HG02943 (cell line): ENCODE data around the gene XDH.

Experiments used
- ATAC-seq: cut with Tn5 transposase; IDR thresholded peaks from one replicate; pipeline ENCODE4 v1.9.1; 2021; ENCODE audit warnings: mild to moderate bottlenecking, low read depth, moderate library complexity; ENCODE audit not compliant: unreplicated experiment

XDH gene

DNA sequence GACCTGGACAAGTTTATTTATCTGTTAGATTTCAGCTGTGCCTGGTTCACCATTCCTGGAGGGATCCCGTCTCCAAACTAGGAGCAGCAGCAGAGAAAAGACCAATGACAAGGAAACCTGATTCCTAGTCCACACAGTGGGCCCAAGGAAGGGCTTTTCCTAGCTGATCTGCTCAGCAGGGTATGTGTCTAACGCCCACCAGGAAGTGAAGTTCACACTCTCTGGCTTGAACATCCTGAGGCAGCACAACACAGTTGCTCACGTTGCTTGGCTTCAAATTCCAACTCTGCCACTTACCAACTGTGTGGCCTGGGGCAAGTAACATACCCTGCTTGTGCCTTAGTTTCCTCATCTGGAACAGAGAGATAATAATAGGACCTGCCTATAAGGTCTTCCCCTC lies 42.9 kb downstream of the XDH start:
- no peak for ATAC-seq

GRCh38 chr2:31366733-31367132 lies 47.8 kb downstream of the XDH start:
- ATAC-seq: no peak

DNA sequence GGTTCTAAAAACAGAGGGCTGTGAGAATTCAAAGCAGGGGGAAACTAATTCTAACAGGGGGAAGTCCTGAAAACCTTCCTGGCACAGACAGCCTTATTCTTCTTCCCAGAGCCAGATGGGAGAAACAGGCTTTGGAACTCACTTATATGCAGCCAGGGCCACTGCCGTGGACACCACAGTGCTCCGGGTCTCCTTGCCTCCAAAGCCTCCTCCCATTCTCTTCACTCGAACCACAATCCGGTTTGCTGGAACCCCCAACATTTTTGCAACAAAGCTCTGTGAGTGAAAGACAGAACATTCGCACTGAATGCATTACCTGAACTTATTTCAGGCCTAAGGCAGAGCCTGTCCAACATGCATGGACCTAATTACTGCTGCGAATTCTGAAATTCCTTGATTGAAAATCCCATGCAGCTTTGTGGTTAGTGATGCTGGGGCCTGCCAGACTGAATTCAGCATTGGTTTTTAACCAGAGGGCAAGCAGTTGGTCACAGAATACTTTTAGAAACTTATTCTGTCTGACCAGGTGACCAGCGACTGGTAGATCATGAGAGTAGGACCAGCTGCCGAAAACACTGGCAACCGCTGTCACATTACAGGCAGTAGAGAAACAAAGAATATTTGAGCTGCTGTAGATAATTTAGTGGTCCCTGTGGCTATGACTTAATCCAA lies 48.6 kb downstream of the XDH start:
- no peak for ATAC-seq

DNA sequence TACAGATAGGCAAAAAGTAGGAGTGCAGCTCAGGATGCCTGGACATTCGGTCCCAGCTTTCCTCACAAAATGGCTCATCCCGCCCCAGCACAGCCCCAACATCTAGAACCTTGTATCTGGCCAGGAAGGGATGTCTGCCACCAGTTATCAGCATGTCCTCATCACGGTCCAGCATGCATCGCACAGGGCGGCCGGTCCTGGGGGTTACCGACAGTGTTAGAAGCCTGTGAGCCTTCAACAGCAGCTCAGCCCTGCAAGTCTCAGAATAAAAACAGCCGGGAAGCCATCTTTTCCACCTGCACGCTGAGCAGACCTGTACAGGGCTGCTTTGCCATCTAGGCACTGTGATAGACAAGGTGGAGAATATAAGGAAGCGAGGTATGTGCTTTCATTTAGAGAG lies 49.2 kb downstream of the XDH start:
- ATAC-seq: no peak

GRCh38 chr2:31363956-31364750 lies 50.4 kb downstream of the XDH start:
- no peak for ATAC-seq

GRCh38 chr2:31362581-31362980 lies 52.0 kb downstream of the XDH start:
- ATAC-seq: no peak

DNA sequence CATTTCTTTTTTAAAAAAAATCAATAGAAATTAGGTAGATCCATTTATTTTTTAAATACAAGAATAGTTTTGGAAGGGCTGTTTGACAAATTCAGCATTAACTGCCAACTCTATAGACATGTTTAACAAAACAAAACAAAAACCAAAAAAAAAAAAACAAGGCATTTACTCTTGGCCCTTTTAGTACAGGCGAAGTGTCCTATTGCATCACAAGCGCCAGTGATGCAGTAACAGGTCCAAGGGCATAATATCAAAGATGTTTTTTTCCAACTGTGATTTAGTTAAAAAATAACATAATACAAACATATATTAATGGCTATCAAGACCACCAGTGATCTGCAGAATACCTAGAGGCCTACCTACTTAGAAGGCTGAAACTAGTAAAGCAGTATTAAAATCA lies 55.3 kb downstream of the XDH start:
- ATAC-seq: no peak

- no peak for ATAC-seq
Observed at GRCh38 chr2:31354837-31355236, 59.7 kb downstream of the XDH start.

GRCh38 chr2:31353179-31353578 lies 61.4 kb downstream of the XDH start:
- ATAC-seq: no peak

DNA sequence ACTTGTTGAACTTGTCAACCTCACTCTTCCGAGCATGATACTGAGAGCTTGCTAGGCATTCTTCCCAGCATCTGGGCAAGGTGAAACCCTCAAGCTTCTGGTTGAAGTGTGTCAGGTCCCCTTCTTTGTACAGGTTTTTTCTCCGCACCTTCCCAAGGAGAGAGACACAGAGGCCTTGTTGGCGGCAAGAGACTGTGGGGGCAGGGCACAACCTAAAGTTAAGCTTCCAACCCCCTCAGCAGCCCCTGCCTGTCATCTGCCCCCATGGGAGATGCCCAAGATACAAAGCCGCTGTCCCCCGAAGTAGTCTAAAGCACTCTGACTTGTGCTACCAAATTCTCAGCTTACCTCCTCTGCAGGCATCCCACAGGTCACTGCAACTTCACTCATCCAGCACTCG lies 64.9 kb downstream of the XDH start:
- ATAC-seq: no peak

- ATAC-seq: no peak
Observed at GRCh38 chr2:31349160-31349559, 65.4 kb downstream of the XDH start.

DNA sequence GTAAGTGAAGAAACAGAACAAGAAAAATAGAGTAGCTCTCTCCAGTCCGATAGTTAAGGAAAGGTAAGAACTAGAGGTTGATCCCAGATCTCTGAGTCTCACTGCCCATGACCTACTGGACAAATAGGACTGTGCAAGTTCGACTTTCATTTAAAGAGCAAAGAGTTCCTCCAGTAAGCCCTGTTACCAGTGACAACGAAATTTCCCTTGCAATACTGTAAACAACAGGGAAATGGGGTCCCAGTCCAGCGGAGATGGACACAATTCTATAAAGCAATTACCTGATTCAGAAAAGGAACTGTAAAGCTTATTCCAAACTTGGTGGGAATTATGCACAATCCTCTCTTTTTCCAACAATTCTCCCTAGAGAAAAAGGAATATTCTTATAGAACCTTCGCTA lies 65.9 kb downstream of the XDH start:
- no peak for ATAC-seq

- ATAC-seq: no peak
Observed at GRCh38 chr2:31347750-31348149, 66.8 kb downstream of the XDH start.

GRCh38 chr2:31347319-31347718 lies 67.2 kb downstream of the XDH start:
- ATAC-seq: no peak

DNA sequence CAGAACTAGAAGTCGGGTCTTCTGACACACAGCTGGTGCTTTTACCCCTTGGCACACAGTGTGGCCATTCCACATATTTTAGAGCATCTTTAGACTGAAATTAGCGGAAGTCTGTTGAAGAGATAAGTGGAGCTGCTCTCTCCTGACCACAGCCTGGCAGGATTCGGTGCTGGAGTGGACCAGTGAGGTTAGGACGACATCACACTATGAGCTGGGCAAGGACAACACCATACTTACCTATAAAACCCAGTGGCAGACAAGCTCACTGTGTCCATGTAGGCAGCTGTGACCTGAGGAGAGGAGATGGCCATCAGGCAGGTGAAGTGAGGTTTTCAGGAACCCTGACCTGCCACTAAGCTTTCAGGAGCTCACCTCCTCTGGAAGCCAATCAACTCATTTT lies 70.1 kb downstream of the XDH start:
- no peak for ATAC-seq

DNA sequence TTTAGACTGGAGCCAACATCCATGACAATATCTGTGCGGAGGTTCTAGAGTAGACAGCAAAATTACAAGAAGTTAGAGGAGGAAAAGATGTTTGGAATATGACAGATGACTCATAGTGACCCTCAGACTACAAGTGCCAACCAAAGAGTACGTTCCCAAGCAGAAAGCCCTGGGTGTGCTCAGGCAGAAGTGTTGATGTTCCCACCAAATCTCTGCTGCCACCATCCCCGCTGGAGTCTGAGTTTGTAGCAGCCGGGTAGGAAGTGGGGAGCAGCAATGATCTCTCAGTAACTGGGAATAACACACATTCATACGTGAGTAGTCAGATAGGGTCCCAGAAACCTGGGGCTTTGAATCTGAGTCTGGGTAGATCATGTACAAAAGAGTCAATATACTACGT lies 73.2 kb downstream of the XDH start:
- no peak for ATAC-seq

GRCh38 chr2:31339696-31340095 lies 74.8 kb downstream of the XDH start:
- no peak for ATAC-seq

- no peak for ATAC-seq
Observed at GRCh38 chr2:31337860-31338259, 76.7 kb downstream of the XDH start.

GRCh38 chr2:31337197-31337596 lies 77.3 kb downstream of the XDH start:
- ATAC-seq: no peak

DNA sequence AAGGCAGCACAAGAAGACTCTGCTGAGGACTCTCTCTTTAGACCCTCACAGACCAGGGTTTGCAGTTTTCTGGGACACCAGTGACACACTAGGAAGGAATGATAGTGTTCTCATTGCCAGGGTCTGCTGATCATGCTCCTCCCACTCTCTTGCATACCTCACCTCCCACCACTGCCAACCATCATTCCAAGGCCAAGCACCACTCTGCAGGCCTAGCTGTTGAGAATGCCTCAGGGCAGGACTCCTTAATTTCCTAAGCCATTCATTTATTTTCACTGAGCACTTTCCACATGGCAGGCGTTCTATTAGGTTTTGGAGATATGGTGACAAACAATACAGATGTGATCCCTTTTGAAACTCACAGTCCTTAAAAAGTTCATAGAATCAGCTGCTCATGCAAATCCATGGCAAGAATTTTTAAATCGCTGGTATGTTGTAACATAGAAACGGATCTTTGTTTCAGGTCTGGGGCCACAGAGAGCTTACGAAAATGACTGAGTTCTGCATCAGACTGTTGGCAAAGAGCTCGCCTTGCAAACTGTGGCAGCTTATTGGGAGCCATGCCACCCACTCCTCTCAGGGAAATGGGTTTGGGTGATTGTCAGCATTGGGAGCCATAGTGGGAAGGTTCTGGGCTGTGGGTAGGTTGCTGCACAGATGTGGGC lies 78.5 kb downstream of the XDH start:
- ATAC-seq: no peak

- ATAC-seq: no peak
Observed at GRCh38 chr2:31334311-31335026, 80.1 kb downstream of the XDH start.
